ENCODE measurements around the gene FFAR1.

Gene FFAR1

DNA sequence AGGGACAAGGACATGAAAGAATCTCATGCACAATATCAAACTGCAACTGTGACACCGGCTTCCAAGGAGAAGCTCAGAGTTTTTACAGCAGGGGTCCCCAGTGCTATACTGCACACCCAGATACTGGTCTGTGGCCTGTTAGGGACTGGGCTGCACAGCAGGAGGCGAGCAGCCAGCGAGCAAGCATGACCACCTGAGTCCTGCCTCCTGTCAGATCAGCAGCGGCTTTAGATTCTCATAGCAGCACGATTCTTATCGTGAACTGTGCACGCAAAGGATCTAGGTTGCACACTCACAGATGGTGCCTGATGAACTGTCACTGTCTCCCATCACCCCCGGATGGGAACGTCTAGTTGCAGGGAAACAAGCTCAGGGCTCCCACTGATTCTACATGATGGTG is 31.8 kb upstream of the FFAR1 start:
- DNase-seq = no peak

DNA sequence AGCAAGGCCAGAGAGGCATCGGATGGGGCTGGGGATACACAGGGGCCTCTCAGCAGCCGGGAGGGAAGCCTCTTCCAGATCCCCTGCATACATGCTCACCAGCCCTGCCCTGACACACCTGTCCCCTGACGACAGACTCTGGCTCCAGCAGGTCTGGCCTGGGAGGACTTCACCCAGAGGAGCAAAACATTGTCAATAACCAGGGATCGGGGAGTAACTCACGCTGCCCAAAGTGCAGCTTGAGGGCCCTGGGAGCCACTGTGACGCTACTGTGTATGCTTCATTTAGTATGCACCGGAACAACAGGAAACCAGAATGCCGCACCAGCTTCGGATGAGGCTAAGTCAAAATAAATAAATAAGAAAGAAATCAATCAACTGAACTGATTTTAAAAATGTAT is 31.1 kb upstream of the FFAR1 start:
- DNase-seq = no peak

DNA sequence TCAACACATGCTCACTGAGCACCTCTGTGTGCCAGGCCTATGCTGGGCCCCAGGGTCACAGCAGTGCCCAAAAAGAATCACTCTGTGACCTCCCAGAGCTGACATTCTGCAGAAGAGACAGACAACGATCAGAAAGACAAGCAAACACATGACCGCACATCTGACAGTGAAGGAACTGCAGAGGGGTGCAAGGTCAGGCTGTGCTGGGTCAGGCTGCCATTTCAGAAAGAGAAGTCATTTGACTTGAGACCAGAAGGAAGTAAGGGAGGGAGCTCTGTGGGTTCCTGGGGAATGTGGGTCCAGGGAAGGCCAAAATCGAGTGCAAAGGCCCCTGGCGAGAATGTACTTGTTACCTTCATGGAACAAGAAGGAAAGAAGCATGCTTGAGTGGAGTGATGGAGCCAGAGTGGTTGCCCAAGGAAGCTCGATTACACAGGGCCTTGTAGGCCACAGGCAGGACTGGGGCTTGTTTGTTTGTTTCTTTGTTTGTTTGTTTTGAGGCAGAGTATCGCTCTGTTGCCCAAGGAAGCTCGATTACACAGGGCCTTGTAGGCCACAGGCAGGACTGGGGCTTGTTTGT is 30.1 kb upstream of the FFAR1 start:
- no peak for DNase-seq

DNA sequence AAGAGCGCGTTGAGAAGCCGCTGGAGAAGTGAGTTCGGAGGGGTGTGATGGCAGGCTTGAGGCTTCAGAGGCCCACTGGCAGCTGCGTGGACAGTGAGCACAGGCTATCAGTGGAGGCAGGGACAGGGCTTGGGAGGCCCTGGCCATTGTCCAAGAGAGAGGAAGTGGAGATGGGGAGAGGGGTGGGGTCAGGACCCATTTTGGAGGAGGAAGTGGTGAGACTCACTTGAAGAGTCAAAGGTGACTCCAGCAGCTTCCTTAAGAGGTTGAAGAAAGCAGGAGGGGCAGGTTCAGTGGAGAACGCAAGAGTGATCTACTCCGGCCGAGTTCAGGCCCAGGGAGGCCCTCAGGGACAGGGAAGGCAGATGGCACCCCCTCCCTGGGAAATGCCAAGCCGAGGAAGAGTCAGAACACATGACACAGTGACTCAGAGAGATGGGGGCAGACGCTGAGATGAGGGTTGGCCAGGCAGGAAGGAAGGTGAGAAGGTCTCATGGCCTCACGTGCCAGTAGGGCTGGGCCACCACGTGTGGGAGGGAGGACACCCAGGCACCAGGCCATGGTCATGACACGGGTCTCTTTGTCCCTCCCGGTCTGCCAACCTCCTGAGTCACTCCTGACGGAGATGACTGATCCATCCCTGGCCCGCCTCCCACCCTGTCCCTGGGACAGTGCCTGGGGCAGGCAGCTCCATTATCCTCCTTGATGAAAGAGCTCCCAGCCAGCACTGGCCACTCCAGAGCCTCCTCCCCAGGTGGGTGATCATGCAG is 28.8 kb upstream of the FFAR1 start:
- peak; percentile 82 for DNase-seq

- peak; percentile 45 for DNase-seq
Measured at GRCh38 chr19:35320065-35320713, 27.5 kb upstream of the FFAR1 start.

GRCh38 chr19:35321291-35321690 is 26.4 kb upstream of the FFAR1 start:
- no peak for DNase-seq

GRCh38 chr19:35322014-35322413 is 25.7 kb upstream of the FFAR1 start:
- DNase-seq = no peak

DNA sequence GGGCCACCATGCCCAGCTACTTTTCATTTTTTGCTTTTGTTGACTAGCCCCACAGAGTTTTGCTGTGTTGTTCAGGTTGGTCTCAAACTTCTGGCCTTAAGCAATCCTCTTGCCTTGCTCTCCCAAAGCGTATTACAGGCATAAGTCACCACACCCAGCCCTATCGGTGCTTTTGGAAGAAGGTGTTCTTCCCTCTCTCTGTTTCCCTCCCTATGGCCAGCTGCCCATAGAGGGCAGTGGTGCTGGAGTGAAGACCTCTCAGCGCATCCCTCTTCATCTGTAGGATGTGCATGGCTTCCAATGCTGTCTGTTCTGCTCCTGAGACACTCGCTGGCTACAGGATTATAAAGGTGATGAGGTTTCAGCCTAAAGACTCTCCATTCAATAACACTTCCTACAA is 20.1 kb upstream of the FFAR1 start:
- DNase-seq = no peak

GRCh38 chr19:35328851-35329285 is 18.8 kb upstream of the FFAR1 start, which contains the start of gene CD22:
Gene CD22, plus strand, starts transcription at chr19:35329187. Its CDS starts 2,854 bp downstream, at chr19:35332041.
- DNase-seq = peak; percentile 65

DNA sequence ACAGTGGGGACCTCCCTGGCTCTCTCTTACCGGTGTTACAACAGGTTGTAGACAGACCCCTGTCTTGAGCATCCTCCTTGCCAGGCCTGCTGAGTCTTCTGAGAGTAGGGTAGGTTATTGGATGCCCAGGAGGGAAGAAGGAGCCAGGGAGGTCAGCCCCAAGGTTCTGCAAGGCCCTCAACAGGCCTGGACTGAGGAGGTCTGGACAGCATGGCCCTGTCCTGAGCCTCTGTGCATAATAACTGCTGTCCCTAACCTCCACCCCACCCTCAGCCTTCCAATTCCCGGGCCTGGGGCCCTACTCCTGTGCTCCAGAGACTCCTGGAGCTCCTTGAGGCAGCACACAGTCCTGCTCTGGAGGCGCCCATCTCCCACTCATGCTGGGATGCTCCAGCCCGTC is 18.4 kb upstream of the FFAR1 start:
- DNase-seq = no peak

- DNase-seq = peak; percentile 80
Measured at GRCh38 chr19:35330475-35330874, 17.2 kb upstream of the FFAR1 start.

- DNase-seq = no peak
Measured at GRCh38 chr19:35331551-35332214, 16.0 kb upstream of the FFAR1 start.

- no peak for DNase-seq
Measured at GRCh38 chr19:35332817-35333216, 14.9 kb upstream of the FFAR1 start.

DNA sequence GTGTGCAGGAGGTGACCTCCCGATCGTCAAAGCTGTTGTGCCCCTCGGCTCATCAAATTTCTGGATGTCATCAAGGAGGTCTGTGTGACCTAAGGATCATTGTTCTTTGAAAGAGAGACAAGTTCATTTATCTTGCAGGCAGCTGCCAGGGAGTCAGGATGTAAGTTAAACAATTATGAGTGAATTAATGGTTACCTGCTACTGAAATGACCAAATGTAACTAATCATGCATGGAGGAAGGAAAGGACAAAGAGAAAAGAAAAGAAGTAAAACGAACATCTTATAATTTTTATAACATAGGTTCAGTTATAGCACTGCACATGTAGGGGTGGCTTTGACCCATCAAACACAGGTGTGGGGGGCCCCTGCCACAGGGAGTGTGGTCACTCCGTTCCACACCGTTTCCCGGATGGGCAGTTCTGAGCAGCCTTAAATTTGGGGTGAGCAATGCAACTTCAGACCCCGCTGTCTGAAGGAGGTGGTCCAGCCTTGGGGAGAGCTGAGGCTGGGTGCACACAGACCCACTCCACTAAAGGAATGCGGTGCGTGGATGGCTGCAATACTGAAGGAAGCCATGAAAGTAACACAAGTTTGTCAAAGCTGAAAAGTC is 13.5 kb upstream of the FFAR1 start:
- no peak for DNase-seq

- DNase-seq = no peak
Measured at GRCh38 chr19:35336166-35336955, 11.3 kb upstream of the FFAR1 start.

GRCh38 chr19:35337097-35337983 is 10.4 kb upstream of the FFAR1 start:
- no peak for DNase-seq

DNA sequence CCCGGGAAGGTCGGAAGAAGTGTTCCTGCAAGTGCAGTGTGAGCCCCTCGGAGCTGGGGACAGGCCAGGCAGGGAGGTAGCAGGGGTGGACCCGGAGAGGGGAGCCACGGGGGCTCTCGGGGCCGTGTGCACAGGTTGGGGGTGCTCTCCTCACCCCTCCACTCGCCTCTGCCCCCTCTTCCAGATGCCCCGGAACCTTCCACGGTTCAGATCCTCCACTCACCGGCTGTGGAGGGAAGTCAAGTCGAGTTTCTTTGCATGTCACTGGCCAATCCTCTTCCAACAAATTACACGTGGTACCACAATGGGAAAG is 9.8 kb upstream of the FFAR1 start:
- DNase-seq = no peak

DNA sequence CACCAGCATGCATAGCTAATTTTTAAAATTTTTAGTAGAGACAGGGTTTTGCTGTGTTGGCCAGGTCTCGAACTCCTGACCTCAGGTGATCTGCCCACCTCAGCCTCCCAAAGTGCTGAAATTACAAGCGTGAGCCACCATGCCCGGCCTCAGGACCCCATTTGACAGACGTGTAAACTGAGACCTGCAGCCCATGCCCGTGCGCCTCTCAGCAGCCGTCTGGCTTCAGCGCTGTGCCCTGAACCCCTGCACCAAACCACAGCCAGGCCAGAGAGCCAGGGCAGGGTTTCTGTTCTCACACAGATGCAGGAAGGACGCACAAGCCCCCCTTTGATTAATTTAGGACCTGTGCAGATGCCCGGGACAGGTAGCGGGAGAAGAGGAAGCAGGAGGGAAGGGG is 7.3 kb upstream of the FFAR1 start:
- DNase-seq = no peak

DNA sequence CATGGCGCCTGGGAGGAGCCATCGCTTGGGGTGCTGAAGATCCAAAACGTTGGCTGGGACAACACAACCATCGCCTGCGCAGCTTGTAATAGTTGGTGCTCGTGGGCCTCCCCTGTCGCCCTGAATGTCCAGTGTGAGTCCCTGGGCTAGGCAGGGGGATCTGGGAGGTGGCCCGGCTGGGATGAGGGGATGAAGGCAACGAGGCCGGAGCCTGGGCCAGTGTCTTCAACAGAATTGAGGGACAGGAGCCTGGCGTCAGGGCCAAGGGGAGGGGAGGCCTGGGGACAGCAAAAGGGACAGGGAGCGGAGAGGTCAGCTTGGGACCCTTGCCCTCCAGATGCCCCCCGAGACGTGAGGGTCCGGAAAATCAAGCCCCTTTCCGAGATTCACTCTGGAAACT is 6.7 kb upstream of the FFAR1 start:
- no peak for DNase-seq

GRCh38 chr19:35341565-35342225 is 6.0 kb upstream of the FFAR1 start:
- DNase-seq = no peak

- no peak for DNase-seq
Measured at GRCh38 chr19:35342430-35342829, 5.3 kb upstream of the FFAR1 start.
